Muscle of arm (tissue), 12 donors: ENCODE results near the gene MICU1. TPM values are rescaled to one million over a fixed set of nuclear protein-coding genes. Genes with fewer than 3 reads are reported as not detected.
"Not testable (repeated sequence)": the region's sequence is repeated elsewhere in the genome, so short reads cannot be mapped to it uniquely, and the experiment has no call there.

ENCODE experiments used
- DNase-seq: peaks from one replicate; pipeline ENCODE4 v3.0.0-alpha.2; 2013
- polyA plus RNA-seq, 12 donors: library from polyadenylated mRNA; unstranded; fragments of 120-200 nt; gene quantifications; one replicate each; pipeline ENCODE4 v1.2.1, GENCODE V29; 2013; ENCODE audit not compliant: insufficient read length in 12 of 12

The MICU1 gene
- polyA plus RNA-seq, 12 donors: 61.3 to 145 (median 102) TPM; not detected in 1

GRCh38 chr10:72331575-72332422, 294.1 kb downstream of the MICU1 start:
- DNase-seq: no peak

DNA sequence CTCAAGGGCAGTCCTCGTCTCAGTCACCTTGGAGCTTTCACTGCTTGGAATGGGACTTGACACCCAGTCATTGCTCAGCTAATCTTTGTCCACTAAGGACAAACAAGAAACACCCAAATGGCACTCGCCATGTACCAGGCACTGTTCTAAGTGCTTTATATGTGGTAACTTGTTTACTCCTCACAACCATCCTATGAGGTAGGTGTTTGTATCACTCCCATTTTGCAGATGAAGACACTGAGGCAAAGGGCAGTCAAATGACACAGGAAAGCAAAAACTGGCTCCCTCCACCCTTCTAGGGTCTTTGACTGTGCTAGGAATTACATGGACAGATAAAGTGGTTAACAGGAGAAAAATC, 295.8 kb downstream of the MICU1 start:
- DNase-seq: no peak

DNA sequence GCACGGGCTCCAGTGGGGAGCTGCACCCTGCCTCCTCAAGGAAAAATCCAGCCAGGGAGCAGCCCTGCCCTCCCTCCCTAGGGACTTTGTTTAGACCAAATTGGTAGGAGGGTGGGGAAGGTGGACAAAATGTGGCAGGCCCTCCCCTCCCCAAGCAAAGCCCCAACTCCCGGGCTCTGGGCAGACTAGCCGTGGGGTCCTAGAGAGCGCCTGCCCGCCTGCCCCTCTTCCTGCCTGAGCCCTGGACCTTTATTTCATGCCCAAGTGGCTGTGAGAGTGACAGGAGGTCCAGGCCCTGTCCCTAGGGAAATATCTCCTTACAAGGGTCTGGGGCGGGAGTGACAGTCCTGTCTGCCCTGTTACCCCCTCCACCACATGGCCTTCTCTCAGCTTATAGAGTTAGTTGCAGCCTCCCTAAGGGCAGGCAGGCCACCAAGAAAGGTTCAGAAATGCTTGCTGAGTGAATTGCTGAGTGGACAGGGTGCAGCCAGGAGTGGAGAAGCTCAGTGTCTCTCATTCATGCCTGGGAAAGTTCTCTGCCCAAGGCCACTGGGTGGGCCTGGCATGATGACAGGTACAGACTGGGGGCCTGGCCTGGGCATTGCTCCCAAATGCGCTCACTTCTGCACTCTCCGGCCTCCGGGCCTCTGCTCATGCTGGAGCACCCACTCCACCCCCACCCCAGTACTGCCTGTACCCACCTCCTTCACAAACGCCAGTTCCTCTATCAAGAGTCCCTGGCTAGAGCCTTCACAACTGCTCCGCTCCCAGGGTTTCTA, 296.4 kb downstream of the MICU1 start:
- DNase-seq: no peak

DNA sequence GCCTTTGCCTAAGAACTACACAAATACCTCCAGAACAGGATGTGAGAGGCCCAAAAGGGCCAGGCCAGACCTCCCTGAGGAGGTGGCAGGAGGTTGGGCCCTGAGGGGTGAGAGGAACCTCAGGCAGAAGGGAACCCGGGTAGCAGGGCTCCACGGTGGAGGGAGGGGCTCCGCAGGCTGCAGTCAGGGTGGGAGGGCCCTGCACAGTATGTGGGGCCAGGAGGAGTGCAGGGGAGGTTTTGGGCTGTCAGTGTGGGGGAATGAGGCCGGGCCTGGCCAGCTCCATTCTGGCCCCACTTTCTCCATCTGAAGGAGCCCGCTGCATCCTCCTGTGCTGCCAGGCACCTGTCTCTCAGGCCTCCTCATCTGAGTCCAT, 297.1 kb downstream of the MICU1 start:
- no peak for DNase-seq

GRCh38 chr10:72328045-72328828, 297.6 kb downstream of the MICU1 start:
- no peak for DNase-seq

DNA sequence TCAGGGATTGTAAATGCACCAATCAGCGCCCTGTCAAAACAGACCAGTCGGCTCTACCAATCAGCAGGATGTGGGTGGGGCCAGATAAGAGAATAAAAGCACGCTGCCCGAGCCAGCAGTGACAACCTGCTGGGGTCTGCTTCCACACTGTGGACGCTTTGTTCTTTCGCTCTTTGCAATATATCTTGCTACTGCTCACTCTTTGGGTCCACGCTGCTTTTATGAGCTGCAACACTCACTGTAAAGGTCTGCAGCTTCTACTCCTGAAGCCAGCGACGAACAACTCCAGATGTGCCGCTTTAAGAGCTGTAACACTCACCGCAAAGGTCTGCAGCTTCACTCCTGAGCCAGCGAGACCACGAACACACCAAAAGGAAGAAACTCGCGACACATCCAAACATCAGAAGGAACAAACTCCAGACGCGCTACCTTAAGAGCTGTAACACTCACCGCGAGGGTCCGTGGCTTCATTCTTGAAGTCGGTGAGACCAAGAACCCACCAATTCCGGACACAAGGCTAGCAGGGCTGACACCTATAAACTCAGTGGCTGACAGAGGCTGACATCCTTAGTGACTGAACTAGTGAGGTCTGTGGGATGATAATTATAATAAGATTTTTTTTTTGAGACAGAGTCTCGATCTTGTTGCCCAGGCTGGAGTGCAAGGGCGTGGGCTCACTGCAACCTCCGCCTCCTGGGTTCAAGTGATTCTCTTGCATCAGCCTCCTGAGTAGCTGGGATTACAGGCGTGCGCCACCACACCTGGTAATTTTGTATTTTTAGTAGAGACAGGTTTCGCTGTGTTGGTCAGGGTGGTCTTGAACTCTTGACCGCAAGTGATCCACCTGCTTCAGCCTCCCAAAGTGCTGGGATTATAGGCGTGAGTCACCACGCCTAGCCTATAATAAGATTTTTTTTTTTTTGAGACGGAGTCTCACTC, 298.9 kb downstream of the MICU1 start:
- DNase-seq: not testable (repeated sequence)

DNA sequence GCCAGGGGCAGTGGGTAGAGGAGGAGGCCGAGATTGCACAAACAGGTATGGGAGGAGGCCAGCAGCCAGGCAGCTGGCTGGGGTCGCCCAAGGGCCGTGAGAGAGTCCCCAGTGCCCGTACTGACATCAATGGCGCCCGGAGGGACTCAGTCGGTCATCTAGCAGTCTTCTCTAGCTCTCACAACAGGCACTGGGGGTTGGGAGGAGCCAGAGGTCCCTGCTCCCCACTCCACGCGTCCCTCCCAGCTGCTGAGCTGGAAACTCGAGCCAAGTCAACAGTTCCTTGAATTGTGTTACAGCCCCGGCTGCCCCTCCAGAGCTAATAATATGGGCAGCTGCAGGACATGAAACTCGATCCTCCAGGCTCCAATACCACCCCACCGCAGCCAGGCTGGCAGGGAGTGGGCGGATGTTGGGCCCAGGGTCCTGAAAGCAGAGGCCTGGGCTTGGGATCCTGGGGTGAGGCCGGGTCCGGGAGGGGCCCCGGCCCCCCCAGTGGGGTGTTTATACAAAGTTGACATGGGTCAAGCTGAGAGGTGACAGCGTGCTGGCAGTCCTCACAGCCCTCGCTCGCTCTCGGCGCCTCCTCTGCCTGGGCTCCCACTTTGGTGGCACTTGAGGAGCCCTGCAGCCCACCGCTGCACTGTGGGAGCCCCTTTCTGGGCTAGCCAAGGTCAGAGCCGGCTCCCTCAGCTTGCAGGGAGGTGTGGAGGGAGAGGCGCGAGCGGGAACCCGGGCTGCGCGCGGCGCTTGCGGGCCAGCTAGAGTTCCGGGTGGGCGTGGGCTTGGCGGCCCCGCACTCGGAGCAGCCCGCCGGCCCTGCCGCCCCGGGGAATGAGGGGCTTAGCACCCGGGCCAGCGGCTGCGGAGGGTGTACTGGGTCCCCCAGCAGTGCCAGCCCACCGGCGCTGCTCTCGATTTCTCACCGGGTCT, 300.4 kb downstream of the MICU1 start:
- DNase-seq: peak; percentile 85

DNA sequence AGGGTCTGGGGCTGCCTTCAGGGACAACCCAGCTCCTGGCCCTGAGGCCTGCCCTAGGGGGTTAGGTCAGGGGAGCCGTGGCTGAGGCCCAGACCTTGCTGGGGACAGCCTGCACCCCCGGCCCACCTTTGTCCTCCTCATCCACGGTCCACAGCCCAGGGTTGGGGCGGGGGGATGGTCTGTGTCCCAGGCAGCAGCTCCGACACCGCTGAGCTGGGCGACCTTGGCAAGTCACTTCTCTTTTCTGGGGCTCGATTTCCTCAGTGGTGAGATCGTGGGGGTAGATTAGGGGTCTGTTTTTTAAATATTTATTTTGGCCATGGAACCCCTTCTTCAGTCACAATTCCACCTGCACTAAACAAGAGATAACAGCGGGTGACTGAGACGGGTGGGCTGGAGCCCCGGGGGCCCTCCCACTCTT, 302.1 kb downstream of the MICU1 start:
- DNase-seq: no peak

GRCh38 chr10:72323108-72323749, 302.6 kb downstream of the MICU1 start:
- DNase-seq: no peak

DNA sequence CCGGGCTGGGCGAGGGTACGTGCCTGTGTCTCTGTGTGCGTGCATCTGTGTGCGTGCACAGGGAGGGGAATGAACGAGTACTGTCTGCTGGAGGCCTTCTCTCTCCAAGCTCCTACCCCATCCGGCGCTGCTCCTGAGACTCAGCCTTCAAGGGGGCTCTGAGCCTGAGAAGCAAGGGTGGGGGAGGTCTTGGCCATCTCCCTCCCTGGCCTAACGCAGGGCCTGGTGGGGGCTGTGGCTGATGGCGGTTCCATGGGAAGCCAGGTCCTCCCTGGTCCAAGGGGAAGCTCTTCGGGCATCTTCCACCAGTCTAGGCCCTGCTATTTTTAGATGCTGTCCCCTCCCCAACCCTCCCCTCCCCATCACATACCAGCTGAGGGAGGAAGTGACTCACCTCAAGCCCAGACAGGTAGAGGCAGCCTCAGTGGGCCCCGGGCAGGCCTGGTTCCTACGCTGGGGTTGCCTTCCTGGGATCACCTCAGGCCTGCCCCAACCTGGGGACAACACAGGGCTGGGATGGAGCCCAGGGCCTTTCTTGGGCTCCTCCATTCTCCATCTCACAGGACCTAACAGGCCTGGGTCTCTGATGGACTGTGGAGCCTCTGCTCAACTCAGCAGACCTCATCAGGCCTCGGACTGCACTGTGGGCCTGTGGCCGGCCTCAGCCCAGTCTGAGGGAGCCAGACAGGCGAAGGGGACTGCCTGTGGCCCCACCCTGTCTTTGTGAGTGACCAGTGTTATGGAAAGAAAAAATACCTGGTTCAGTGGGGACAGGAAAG, 303.4 kb downstream of the MICU1 start:
- no peak for DNase-seq

- DNase-seq: no peak
Observed at GRCh38 chr10:72322030-72322279, 303.9 kb downstream of the MICU1 start.

- no peak for DNase-seq
Observed at GRCh38 chr10:72321248-72322029, 304.4 kb downstream of the MICU1 start.

DNA sequence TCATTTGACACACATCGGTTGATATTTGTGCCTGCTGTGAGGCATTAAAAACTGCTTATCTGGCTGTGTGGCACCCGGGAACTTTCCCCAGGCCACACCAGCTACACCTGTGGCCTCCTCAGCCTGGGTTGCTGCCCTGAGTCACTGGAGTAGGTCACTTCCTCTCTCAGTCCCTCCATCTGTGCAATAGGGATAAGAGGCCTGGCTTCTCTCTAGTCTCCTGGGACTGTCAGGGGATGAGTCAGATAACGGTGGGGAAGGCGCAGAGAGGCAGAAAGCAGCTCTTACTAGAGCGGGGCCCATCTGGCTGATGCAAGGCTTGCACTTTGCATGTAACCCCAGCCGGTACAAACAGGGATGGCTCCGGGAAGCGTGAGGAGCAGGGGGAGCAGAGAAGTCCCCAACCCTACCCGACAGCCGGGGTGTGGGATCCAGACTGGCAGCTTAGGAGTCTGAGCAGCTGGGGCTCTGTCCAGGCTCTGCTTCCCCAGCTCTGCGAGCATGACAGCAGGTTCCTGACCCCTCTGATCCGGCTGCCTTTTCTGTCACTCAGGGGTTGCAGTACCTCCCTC, 305.1 kb downstream of the MICU1 start:
- DNase-seq: no peak

DNA sequence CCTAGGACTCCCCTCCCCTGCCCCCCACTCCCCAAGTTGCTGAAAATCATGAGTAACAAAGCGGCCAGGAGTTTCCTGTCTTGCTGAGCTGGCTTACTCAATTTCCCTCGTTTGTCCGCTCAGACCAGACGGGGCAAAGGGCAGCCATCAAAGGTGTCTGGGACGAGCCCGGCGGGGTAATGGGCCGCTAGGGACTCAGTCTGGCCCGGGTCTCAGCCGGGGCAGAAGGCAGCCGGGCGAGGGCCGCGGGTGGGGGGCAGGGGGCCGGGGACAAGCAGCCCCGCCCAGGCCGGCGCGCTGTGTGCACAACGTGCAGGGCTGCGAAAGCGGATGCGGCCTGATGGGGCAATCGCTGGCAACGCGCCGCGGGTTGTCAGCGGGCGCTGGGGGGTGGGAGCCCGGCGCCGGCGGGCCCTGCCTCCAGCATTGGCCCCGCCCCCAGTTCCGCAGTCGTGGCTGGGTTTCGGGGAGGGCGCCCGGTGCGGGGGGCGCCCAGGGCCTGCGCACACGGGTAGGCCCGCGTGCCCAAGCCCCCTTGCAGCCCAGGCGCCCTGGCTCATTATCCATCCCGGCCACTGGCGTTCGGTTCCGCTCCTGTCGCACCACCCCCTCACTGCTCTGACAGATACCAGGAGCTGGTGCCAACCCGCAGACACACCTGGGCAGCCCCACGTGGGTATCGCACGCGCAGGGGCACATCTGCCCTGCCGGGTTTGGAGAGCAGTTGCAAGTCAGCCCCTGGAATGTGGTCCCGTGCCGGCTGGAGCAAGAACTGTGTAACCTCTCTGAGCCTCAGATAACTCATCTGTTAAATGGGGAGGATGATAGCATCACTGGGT, 306.2 kb downstream of the MICU1 start:
- peak; percentile 79 for DNase-seq

- no peak for DNase-seq
Observed at GRCh38 chr10:72318418-72319262, 307.2 kb downstream of the MICU1 start.
